NAMALWA (cell line): ENCODE measurements around the gene HSD17B3.
"Not testable (repeated sequence)": the region's sequence is repeated elsewhere in the genome, so short reads cannot be mapped to it uniquely, and the experiment has no call there.

ENCODE experiments used
- DNase-seq: peaks from one replicate; pipeline ENCODE4 v3.0.0-alpha.2; 2015; ENCODE audit warnings: low spot score

The HSD17B3 gene

DNA sequence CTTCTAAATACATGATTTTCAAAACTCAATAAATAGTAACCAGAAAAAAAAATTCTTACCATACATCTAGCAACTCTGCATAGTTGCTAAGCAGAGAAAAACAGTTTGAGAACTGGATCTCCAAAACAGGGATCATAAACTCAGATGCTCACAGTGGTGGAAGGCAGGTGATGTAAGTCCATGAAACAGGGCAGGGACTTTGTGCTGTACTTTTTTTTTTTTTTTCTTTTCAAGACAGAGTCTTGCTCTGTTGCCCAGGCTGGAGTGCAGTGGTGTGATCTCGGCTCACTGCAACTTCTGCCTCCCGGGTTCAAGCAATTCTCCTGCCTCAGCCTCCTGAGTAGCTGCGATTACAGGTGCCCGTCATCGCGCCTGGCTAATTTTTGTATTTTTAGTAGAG is 5.0 kb upstream of the HSD17B3 start:
- not testable (repeated sequence) for DNase-seq

DNA sequence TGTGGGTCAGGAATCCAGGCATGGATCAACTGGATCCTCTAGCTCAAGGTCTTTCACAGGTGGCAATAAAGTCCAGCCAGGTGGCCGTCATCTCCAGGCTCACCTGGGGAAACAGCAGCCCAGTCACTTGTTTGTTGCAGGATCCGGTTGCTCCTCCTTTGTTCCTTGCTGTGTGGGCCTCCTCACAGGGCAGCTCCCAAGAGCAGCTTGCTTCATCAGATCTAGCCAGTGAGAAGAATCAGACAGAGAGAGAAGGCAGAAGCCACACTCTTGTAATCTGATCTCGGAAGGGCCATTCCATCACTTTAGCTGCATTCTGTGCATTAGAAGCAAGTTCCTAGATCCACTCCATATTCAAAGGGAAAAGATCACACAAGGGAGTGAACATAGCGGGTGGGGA is 3.2 kb upstream of the HSD17B3 start:
- DNase-seq: no peak

DNA sequence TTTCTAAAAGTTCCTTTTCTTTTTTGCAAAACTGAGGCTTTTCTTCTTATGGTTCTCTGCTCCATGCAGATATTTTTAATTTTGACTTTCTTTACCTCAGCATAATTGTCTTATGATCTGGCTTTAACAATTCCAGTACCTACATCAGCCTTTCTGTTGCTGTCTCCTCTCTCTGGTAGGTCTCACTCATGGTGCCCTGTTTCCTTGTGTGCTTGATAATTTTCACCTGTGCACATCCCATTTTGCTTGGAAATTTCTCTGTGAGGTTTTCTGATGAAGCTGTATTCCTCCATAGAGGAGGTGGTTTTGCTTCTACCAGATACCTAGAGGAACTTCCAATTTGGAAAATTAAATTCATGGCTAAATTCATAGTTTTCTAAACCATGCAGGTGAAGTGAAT is 2.3 kb upstream of the HSD17B3 start:
- no peak for DNase-seq

DNA sequence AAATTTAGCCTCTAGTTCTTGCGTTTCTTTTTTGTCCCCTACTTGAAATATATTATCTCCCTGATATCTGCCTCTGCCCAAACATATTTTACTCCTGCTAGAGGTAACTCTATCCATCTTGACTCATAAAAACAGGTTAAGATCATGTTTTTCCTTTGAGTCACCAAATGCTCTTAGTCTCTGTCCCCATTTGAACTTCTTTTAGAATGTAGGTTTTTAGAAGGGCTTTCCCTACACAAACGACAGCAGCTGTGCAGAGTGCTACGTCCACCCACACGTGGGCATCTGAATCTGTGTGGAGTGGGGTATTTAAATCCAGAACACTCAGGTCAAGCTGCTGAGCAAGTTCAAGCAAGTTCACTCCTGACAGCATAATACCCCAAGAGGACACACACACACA is 2.2 kb downstream of the HSD17B3 start:
- DNase-seq: no peak

DNA sequence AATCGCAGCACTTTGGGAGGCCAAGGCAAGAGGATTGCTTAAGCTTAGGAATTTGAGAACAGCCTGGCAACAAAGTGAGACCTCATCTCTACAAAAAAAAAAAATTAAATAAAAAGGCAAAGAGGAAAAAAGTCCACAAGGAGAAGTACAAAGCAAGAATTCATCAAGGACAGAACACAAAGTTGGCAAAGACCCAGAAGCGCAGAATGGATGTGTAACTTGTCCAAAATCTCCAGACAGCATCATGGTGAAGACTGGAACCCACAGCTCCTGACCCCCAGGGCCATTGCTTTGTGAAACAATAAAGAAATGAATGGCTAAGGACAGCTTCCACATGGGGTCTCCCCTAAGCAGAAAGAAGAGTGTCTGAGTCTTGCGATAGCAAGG is 7.8 kb downstream of the HSD17B3 start:
- DNase-seq: no peak

DNA sequence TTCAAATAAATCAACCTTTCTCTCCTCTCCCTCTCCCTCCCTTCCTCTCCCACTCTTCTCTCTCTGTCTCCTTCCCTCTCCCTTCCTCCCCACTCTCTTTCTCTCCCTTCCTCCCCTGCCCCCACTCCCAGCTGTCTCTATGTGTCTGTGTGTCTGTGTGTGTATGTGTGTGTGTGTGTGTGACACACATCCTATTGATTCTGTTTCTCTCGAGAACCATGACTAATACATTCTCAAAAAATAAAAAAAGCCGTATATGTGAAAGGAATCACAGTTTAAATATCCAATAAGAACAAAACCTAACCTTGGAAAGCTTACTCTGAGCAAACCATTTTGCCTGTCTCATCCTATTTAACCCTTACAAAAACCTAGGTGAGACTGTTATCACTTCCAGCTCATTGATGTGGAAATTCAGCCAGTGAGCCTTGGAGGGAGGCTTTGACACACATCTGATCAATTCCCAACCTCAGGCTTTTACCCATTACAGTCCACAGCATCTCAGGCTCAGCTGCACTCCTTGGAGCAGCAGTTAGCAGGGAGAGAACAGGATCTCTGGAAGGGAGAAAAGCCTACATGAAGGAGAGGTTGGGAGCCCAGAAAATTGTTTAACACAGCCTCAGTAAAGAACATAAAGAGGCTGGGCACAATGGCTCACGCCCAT is 8.3 kb downstream of the HSD17B3 start:
- no peak for DNase-seq

DNA sequence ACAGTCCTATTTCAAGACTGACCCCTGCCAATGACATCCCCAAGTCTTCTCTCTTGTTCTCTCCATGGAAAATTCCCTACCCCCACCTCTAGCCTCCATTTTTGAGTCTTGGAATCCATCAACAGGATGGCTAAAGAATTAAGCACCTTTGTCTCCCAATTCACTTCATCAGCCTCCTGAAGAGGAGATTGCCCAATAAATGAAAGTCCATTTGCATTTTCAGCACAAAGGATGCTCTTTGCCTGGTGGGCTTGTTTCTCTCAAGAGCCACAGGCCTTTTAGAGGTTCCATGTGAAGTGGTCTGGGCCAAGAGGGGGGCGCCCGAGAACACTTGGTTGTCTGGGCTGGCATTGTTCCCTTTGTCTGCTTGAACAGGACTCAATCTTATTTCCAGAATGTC is 12.6 kb downstream of the HSD17B3 start:
- DNase-seq: no peak

DNA sequence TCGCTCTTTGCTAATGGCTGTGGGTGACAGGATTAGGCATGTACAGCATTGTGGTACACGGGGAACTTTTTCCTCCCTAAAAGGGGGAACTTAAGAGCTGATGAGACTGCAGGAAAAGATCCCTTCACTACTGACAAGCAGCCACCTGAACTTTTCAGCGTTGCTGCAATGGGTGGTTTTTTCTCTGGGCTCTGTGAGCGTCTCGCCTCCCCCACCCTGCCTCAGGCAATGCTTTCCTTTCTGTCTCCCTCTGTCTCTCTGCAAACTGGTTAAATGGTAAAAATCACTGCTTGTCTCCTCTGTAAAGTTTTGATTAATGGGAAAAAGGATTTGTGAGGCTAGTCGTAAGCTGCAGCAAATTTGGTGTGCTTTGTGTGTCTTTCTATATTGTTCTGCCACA is 20.3 kb downstream of the HSD17B3 start:
- DNase-seq: no peak

DNA sequence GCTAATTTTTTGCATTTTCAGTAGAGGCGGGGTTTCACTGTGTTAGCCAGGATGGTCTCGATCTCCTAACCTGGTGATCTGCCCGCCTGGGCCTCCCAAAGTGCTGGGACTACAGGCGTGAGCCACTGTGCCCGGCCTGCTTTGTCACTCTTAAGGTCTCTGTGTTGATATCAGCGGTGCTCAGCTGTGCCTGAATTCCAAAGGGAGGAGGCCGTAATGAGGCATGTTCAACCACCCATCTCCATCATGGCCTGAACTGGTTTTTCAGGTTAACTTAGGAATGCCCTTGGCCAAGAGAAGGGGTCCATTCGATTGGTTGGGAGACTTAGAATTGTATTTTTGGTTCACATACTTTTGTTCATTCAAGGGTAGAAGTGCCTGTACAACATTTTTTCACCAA is 22.0 kb downstream of the HSD17B3 start:
- DNase-seq: no peak

DNA sequence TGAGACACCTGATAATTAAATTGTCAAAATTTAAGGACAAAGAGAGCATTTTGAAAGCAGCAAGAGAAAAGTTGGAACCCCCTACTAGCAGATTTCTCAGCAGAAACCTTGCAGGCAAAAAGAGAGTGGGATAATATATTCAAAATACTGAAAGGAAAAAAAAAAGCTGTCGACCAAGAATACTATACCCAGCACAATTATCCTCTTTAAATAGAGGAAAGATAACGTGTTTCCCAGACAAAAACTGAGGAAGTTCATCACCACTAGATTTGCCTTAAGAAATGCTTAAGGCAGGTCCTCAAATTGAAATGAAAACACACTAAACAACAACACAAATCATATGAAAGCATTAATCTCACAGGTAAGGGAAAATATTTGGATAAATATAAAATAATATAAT is 27.0 kb downstream of the HSD17B3 start:
- DNase-seq: no peak

DNA sequence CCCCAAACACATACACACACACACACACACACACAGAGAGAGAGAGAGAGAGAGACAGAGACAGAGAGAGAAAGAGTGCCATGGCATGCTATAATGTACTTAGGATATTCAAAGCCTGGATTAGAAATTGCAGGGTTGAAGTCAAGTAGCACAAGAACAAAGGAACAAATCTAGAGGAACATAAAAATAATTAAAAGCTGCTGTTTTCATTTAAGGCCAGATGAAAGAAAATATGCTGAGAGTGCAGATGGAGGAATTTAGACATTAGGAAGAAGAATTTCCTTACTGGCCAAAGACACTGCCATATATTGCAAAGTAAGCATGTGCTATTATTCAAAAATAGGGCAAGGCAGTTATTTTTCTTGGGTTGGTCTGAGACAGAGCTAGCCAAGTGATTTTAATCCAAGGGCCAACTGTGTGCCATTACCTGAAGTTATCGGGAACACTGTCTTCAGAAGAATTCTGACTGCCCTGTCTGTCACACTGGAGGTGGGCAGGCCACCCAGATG is 31.7 kb downstream of the HSD17B3 start:
- DNase-seq: no peak

DNA sequence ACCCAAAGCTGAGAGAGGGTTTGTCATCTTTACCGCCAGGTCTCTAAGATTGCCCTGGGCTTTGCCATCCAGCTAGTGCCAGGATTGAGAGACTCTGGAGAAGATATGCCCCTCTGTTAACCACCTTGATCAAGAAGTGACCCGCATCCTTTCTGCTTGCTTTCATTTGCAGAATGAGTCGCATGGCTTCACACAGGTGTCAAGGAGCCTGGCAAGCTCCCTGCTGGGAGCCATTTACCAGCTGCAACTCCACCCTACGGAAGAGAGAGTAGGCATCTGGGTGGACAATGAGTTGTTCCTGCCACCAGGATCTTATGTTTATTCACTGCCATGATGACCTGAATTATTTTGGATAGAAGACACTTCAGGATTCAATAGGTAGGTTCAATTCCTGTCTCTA is 43.0 kb downstream of the HSD17B3 start:
- no peak for DNase-seq

DNA sequence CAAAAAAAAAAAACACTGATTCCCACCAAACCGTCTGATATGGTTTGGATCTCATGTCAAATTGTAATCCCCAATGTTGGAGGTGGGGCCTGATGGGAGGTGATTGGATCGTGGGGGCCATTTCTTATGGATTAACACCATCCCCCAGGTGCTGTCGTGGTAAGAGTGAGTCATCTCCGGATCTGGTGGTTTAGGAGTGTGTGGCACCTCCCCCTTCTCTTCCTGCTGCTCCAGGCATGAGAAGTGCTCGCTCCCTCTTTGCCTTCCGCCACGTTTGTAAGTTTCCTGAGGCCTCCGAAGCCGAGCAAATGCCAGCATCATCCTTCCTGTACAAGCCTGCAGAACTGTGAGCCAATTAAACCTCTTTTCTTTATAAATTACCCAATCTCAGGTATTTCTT is 45.2 kb downstream of the HSD17B3 start:
- DNase-seq: no peak

DNA sequence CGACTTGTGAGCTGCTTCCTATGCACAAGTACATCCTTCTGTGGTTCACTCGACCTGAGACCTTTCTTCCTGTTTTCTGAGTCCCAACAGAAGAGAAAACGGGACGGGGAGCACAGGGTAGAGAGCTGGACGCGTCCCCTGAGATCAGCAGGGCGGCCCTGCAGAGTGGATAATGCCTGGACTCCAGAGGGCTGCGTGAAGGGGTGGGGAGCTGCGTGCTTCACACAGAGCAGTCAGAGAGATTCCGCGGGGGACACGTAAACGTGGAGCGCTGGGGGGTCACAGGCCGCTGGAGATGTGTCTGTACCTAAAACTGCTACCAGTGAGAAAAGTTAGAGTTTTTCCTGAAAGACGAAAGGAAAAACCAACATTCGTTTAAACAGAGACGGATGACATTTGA is 46.3 kb downstream of the HSD17B3 start:
- DNase-seq: no peak

DNA sequence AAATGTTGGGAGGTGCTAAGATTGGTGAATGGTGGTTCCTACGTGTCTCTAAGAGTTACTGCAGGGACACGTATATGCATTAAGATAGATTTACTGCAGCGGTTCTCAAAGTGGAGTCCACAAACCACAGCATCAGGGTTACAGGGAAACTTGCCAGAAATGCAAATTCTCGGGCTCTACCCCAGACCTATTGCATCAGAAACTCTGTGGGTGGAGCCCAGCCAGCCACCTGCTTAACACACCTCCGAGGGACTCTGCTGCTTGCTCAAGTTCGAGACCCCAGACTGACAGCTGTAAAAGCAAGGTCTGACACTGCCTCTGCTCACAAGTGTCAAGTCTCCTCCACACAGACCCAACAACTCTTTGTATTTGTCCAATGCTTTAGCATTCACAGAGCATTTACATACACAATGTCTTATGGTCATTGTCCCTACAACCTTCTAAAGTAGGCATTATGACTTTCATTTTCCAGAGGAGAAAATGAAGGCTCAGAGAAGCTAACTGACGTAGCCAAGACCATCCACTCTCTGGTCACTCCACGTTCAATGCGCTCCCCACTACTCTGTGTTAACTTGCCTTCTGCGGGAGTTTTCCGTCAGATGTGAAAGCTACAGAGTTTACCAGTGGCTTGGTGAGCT is 48.8 kb downstream of the HSD17B3 start:
- peak; percentile 78 for DNase-seq

DNA sequence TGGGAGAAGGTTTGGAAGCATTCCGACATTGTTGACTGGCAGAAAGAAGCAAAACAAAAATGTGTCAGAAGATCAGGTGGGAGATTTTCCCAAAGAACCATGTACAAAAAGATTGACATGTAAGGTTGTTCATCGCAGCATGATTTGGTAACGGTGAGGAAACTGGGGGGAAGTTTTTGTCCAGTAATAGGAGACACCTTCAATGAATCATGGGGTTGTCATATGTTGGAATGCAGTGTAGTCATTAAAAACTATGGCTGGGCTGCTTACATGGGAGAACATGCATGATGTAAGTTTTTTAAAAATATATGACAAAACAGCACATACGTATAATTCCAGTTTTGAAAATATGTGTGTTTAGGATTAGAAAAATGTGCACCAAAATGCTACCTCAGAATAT is 50.5 kb downstream of the HSD17B3 start:
- DNase-seq: no peak

DNA sequence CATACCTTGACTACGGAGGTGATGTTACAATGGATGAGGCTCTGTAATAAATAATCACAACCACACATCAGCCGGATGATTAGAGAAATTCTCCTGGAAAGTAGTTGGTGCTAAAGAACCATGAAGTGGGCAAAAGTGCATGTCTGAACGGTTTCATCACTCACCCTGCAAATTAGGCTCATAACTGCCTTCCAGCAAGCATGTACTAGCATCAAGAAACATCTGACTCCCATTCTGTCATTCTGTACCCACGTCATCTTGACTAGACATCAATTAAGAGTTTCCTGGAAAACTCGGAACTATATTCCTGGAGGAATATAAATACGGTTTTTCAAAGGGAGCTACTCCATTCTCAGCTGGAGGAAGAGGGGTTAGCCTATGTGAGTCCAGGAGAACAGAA is 52.2 kb downstream of the HSD17B3 start:
- no peak for DNase-seq

DNA sequence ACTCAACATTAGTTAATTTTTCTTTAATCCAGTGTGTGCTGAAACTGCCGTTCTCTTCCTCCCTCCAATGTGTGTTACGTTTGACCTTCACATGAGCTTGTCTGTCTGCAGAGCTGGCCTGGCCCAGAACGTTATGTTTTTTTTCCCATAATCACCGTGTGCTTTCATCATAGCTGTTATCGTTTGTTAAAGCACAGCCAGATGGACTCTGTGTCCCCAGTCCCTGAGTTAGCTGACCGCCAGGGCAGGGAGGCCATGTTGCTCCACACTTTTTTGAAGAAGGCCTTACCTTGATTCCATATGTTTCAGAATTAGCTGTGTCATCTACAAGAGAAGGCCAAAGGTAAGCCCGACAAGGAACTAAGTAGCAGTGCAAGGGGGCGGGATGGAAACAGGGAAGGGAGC is 55.7 kb downstream of the HSD17B3 start:
- DNase-seq: no peak

DNA sequence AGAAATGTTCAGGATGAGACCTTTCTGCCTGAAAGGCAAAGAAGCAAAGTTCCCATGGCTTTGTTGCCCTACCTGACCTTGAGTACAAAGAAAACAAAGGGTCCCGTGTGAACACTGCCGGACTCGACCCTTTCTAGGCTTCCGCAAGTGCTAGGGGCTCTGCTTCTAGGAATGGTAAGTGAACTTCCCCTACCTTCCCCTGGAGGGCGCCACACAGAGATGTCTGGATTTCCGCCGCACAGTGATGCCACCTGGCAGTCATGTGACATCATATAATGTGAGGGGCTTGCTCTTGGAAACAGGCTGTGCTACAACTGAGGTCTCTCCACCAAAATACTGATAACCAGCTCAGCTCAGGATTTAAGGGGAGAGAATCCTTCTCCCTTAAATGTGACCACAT is 56.6 kb downstream of the HSD17B3 start:
- peak; percentile 41 for DNase-seq

DNA sequence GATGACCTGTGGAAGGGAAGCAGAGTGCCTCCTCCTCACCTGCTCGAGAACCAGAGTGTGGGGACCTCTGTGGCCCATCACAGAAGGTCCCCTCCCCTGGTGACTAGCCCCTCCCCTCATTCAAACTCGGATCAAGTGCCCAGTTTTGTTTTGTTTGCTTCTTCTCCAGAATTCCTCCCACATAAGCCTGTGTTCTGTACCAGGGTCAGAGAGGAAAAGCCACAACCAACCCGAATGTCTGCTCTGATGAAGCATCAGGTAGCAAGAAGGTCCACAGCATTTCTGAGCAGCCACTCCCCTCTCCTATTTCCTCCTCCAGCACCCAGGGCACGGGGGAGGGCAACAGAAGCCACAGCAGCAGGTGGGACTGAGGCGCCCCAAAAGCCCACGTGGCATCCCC is 58.2 kb downstream of the HSD17B3 start:
- no peak for DNase-seq

DNA sequence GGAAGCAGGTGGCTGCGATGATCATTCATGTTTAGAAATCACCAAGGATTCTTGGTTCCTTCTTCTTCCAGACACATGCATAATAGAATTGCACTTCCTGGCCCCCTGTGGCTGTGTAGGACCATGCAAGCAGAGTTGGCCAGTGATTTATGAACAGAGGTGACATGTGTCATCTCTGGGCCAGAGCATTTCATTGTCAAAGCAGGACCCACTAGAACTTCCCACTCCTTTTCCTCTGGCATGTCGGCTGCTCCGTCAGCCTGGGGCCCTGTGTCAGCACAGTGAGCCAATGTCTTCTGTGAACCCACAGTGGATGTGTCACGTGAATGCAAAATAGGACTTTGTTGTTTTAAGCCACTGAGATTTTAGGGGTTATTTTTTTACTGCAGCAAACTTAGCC is 59.2 kb downstream of the HSD17B3 start:
- DNase-seq: peak; percentile 8

DNA sequence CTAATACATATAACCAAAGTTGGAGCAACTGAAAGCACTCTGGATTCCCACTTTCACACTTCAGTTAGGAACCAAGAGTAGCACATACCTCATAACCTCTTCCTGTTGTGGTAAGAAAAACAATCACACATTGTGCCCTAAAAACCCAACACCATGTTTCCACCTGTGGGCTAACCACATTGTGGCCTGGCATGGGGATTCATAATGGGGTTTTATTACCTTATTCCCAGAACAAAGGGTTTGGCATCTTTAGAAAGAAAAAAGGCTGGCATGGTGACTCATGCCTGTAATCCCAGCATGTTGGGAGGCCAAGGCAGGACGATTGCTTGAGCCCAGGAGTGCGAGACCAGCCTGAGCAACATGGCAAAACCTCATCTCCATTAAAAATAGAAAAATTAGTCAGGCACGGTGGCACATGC is 60.6 kb downstream of the HSD17B3 start:
- DNase-seq: no peak

DNA sequence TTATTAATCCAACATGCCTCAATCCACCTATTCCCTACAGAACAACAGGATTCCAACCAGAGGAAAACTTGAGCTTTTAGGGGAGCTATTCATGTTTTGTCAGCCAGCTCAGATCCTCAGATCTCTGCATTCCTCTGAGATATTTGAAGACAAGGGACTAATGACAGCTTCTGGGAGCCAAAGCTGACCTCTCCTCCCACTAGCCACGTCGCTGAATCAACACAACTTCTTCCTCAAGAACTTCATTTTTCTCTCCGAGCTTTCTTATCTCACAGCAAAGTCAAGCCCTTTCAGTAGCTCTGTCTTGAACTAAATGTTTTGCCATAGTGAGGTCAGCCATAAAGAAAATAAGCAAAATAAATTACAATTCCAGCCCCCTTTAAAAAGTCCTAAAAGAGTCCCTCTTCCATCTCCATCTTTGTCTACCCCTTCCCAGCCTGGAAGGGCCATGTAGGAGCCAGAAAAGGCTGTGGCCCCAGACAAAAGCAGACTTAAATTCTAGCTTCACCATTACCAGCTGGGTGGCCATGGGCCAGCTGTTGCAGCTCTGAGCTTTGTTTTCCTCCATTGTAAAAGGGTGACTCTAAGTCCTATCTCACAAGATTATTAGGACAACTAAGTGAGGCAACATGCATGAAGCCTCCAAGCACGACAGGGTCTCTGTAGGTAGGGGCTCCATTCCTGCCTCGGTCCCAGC is 65.0 kb downstream of the HSD17B3 start:
- DNase-seq: no peak
